ENCODE results near the gene UNC119B.

DNA sequence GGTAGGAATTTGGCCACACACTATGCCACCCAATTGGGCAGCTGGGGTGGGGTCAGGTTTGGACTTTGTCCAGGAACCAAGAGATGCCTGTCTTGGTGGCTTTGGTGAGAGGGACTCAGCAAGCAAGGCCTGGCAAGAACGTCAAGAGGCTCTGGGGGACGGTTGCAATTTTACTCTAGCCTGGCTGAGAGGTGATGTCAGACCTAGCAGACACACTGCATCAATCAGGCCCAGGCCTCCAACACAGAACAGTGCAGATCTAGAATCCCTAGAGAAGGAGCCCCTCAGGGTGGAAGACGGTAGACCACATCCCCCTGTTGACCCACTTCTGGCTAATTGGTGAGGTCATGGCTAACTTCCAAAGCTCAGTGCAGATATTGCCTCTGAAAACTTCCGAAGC, 1.6 kb upstream of the UNC119B start:
- TF ChIP-seq, protein P1, sequence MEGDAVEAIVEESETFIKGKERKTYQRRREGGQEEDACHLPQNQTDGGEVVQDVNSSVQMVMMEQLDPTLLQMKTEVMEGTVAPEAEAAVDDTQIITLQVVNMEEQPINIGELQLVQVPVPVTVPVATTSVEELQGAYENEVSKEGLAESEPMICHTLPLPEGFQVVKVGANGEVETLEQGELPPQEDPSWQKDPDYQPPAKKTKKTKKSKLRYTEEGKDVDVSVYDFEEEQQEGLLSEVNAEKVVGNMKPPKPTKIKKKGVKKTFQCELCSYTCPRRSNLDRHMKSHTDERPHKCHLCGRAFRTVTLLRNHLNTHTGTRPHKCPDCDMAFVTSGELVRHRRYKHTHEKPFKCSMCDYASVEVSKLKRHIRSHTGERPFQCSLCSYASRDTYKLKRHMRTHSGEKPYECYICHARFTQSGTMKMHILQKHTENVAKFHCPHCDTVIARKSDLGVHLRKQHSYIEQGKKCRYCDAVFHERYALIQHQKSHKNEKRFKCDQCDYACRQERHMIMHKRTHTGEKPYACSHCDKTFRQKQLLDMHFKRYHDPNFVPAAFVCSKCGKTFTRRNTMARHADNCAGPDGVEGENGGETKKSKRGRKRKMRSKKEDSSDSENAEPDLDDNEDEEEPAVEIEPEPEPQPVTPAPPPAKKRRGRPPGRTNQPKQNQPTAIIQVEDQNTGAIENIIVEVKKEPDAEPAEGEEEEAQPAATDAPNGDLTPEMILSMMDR (IDR thresholded peaks at IDR 0.05), result no peak
- TF ChIP-seq POLR2A (IDR thresholded peaks at IDR 0.05) (no peak), POLR2AphosphoS5 (IDR thresholded peaks at IDR 0.05) (no peak), EP300 (IDR thresholded peaks at IDR 0.05; ENCODE audit: low read depth) (no peak)
